B cell (primary cell): Measurements from ENCODE around the gene UBFD1. TPM values are rescaled to one million over a fixed set of nuclear protein-coding genes. Genes with fewer than 3 reads are reported as not detected.

ENCODE experiments used
- ATAC-seq: fragments of 200-7000 bp; cut with Tn5 transposase; one replicate; pipeline ENCODE4 v1.10.0; 2021; ENCODE audit warnings: low read depth, mild to moderate bottlenecking, moderate number of reproducible peaks, moderate library complexity
- CTCF ChIA-PET: fragments of 350-600 bp; sonication (Branson Sonifier 250); formaldehyde crosslinking; loops from one replicate; lab custom pipeline; 2021; ENCODE audit warnings: antibody characterized with exemption, inconsistent platforms; lab: Charles Lee
- POLR2A ChIA-PET: fragments of 350-600 bp; sonication (Branson Sonifier 250); formaldehyde crosslinking; loops from one replicate; lab custom pipeline; 2021; ENCODE audit warnings: antibody characterized with exemption; lab: Charles Lee
- DNase-seq: peaks from one replicate; pipeline ENCODE4 v3.0.0; 2013
- H2AFZ ChIP-seq: 2 replicates; pipeline ENCODE4 v1.6.1; 2012; ENCODE audit warnings: mild to moderate bottlenecking, low read depth, low read length; ENCODE audit not compliant: insufficient read depth, poor library complexity, severe bottlenecking
- H3K27ac ChIP-seq, 2 donors: 1 replicate in 1 of 2; 2 replicates in 1 of 2; pipeline ENCODE4 v1.5.1; 2012 to 2013; ENCODE audit warnings: low read length in 2 of 2, mild to moderate bottlenecking in 2 of 2, moderate library complexity in 1 of 2
- H3K27me3 ChIP-seq, 4 experiments: fragments of 200-600 bp in 1 of 4; sonication (generic) in 1 of 4; replicated peaks in 1 of 4; 1 replicate in 2 of 4; 2 replicates in 2 of 4; pipeline versions ENCODE4 v1.6.1 to v1.7.0; 2013 to 2016; ENCODE audit warnings: low read length in 3 of 4, mild to moderate bottlenecking in 2 of 4, mixed read lengths in 1 of 4, moderate library complexity in 1 of 4; ENCODE audit not compliant: insufficient read depth in 4 of 4, control insufficient read depth in 3 of 4; ENCODE audit errors: control extremely low read depth in 1 of 4
- H3K36me3 ChIP-seq, 2 experiments: replicated peaks in 1 of 2; 1 replicate in 1 of 2; 2 replicates in 1 of 2; pipeline versions ENCODE4 v1.6.1 to v1.7.1; 2013; ENCODE audit warnings: low read length in 1 of 2; ENCODE audit not compliant: insufficient read depth in 2 of 2, control insufficient read depth in 1 of 2; ENCODE audit errors: control extremely low read depth in 1 of 2, extremely low read depth in 1 of 2
- H3K4me1 ChIP-seq, 2 donors: fragments of 200-600 bp in 1 of 2; sonication (generic) in 1 of 2; 1 replicate in 1 of 2; 2 replicates in 1 of 2; pipeline versions ENCODE4 v1.5.1 to v1.6.1; 2013 to 2017; ENCODE audit warnings: low read length in 2 of 2; ENCODE audit not compliant: control insufficient read depth in 2 of 2, insufficient read depth in 2 of 2
- H3K4me2 ChIP-seq: replicated peaks from 2 replicates; pipeline ENCODE3; 2012; ENCODE audit warnings: mild to moderate bottlenecking, low read depth, low read length; ENCODE audit not compliant: poor library complexity, severe bottlenecking
- H3K4me3 ChIP-seq, 5 experiments: fragments of 200-600 bp in 1 of 5; sonication (generic) in 1 of 5; 1 replicate in 3 of 5; 2 replicates in 2 of 5; pipeline versions ENCODE4 v1.5.1 to v1.7.0; 2011 to 2016; ENCODE audit warnings: low read length in 4 of 5, mild to moderate bottlenecking in 4 of 5, low read depth in 2 of 5, control low read depth in 1 of 5, moderate library complexity in 1 of 5; ENCODE audit not compliant: insufficient read depth in 1 of 5; ENCODE audit errors: control extremely low read depth in 1 of 5, extremely low read depth in 1 of 5
- H3K79me2 ChIP-seq: fragments of 200-600 bp; sonication (generic); one replicate; pipeline ENCODE4 v1.6.0; 2016; ENCODE audit warnings: low read length; ENCODE audit not compliant: control insufficient read depth, insufficient read depth
- H3K9ac ChIP-seq: fragments of 200-600 bp; sonication (generic); 2 replicates; pipeline ENCODE4 v1.6.1; 2017; ENCODE audit warnings: mild to moderate bottlenecking, low read length, moderate library complexity
- H3K9me3 ChIP-seq, 3 donors: one replicate each; pipeline versions ENCODE4 v1.6.1 to v1.7.1; 2013; ENCODE audit warnings: low read length in 2 of 3; ENCODE audit not compliant: control insufficient read depth in 2 of 3, insufficient read depth in 1 of 3; ENCODE audit errors: control extremely low read depth in 1 of 3
- H4K20me1 ChIP-seq: 2 replicates; pipeline ENCODE4 v1.6.0; 2012; ENCODE audit warnings: mild to moderate bottlenecking, low read length; ENCODE audit not compliant: insufficient read depth, control insufficient read depth, poor library complexity, severe bottlenecking
- H3K27ac Mint-ChIP-seq: one replicate; pipeline ENCODE4 v1.8.0; 2021; ENCODE audit warnings: mixed read lengths
- H3K27me3 Mint-ChIP-seq: one replicate; pipeline ENCODE4 v1.8.0; 2021; ENCODE audit warnings: mixed read lengths
- H3K4me1 Mint-ChIP-seq: one replicate; pipeline ENCODE4 v1.8.0; 2021; ENCODE audit warnings: mixed read lengths
- H3K4me3 Mint-ChIP-seq: one replicate; pipeline ENCODE4 v1.8.0; 2021; ENCODE audit warnings: mixed read lengths
- H3K9me3 Mint-ChIP-seq: one replicate; pipeline ENCODE4 v1.8.0; 2022; ENCODE audit warnings: mixed read lengths; ENCODE audit not compliant: insufficient read depth
- EZH2 ChIP-seq: IDR thresholded peaks from 2 replicates; pipeline ENCODE4 v1.6.1; 2012; ENCODE audit warnings: borderline replicate concordance, low read depth, mild to moderate bottlenecking, moderate library complexity, low read length; ENCODE audit not compliant: insufficient read depth, poor library complexity, severe bottlenecking
- WGBS: methylation state at CpG from one replicate; pipeline ENCODE4 v1.1.5; 2013; ENCODE audit warnings: missing lambda C conversion rate; ENCODE audit not compliant: insufficient coverage; 5-methylcytosine and 5-hydroxymethylcytosine counted together
- intact Hi-C: fragments of 100-400 bp; cut with micrococcal nuclease; formaldehyde crosslinking; loops from one replicate; pipeline ENCODE4 v1.10.0; 2022
- polyA plus RNA-seq: library from polyadenylated mRNA; depleted of rRNA; stranded (reverse); fragments of >200 nt; gene quantifications from 2 replicates; pipeline ENCODE4 v1.2.3, GENCODE V29; 2012
- total RNA-seq, 2 donors: library from RNA; stranded (reverse); fragments of 120-200 nt in 1 of 2; gene quantifications; 1 replicate in 1 of 2; 2 replicates in 1 of 2; pipeline versions ENCODE4 v1.2.3 to v1.2.4, GENCODE V29; 2013 to 2022
- TF ChIP-seq, protein P1 (sequence below): fragments of 200-600 bp; IDR thresholded peaks from one replicate; pipeline ENCODE4 v1.8.0; 2022; ENCODE audit warnings: antibody characterized with exemption, mild to moderate bottlenecking

Gene UBFD1
- total and polyA plus RNA-seq, 2 donors (not counting 1 experiment from before 2014, with no cell fraction given), result 12.8 to 49.2 TPM

DNA sequence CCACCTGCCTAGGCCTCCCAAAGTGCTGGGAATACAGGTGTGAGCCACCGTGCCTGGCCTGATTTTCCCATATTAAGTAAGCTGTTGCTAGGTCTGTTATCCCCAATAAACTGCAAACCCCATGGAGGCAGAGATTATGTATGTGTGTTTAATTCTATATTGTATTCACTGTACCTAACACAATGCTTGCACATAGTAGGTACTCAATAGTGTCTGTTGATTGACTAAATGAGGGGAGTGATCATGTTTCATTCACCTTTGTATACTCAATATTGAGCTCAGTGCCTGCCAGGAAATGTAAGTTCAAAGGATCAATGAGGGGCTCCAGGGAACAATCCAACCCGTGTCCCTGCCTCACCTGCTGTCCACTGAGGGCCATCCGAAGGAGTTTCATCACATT lies 32.6 kb upstream of the UBFD1 start:
- H3K79me2 ChIP-seq, result peaks cover 17% of the 10 kb centered on the region
- no peak overlapping the region for H3K4me2 ChIP-seq
- no peaks in the 10 kb centered on the region for H3K9me3 Mint-ChIP-seq
- 100% methylated on average over 2 of the region's 3 CpGs for WGBS
- H3K27ac ChIP-seq, result no peak overlapping the region
- no peak for ATAC-seq
- peak overlapping the region; percentile 1 for H3K27ac Mint-ChIP-seq
- H3K9ac ChIP-seq, result no peak overlapping the region
- DNase-seq, result no peak
- ChIA-PET POLR2A (no interaction called here), CTCF (interaction anchor here (0.9 kb wide), 1 partner anchor 25 kb away, joined by 4 read pairs; no protein-coding TSS in a partner anchor)
- peaks cover 23% of the 10 kb centered on the region for H3K4me1 Mint-ChIP-seq
- no peaks in the 10 kb centered on the region for H3K27me3 Mint-ChIP-seq
- intact Hi-C loops, result no loop called here
- H4K20me1 ChIP-seq, result no peaks in the 10 kb centered on the region
- no peak overlapping the region for H3K4me3 Mint-ChIP-seq
- H2AFZ ChIP-seq, result no peak overlapping the region
- no peak overlapping the region for H3K4me3 ChIP-seq
- H3K4me1 ChIP-seq, result peaks cover 18 to 23% of the 10 kb centered on the region in 2 donors
- H3K27me3 ChIP-seq, result no peaks in the 10 kb centered on the region
- H3K9me3 ChIP-seq, result no peaks in the 10 kb centered on the region
- H3K36me3 ChIP-seq, result peaks cover 3 to 31% of the 10 kb centered on the region in 2 experiments
- no peak for TF ChIP-seq EZH2
- TF ChIP-seq, protein P1, sequence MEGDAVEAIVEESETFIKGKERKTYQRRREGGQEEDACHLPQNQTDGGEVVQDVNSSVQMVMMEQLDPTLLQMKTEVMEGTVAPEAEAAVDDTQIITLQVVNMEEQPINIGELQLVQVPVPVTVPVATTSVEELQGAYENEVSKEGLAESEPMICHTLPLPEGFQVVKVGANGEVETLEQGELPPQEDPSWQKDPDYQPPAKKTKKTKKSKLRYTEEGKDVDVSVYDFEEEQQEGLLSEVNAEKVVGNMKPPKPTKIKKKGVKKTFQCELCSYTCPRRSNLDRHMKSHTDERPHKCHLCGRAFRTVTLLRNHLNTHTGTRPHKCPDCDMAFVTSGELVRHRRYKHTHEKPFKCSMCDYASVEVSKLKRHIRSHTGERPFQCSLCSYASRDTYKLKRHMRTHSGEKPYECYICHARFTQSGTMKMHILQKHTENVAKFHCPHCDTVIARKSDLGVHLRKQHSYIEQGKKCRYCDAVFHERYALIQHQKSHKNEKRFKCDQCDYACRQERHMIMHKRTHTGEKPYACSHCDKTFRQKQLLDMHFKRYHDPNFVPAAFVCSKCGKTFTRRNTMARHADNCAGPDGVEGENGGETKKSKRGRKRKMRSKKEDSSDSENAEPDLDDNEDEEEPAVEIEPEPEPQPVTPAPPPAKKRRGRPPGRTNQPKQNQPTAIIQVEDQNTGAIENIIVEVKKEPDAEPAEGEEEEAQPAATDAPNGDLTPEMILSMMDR, result no peak

DNA sequence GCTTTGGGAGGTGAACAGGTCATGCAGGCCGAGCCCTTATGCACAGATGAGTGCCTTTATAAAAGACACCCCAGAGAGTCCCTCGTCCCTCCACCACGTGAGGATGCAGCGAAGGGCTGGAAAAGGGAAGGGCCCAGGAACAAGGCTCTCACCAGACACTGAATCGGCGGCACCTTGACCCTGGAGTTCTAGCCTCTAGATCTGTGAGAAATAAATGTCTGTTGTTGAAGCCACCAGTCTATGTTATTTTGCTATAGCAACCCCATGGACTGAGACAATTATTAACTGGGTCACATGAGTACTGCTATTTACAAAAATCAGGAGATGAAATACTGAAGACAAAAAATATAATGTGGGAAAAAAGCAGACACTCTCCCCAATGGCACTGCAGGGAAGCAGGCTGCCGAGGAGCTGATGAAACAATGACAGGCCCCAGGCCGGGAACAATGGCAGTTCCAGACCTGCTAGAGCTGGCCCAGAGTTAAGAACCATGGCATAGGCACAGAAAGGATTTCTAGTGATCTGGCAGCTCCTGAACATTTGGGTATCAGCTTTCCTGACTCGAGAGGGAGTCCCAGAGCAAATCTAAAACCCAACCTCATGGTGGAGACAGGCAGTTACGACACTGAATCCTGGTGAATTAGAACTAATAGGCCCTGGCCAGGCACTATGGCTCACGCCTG lies 29.4 kb upstream of the UBFD1 start:
- no peaks in the 10 kb centered on the region for H3K27me3 ChIP-seq
- ChIA-PET POLR2A (no interaction called here), CTCF (no interaction called here)
- H3K4me2 ChIP-seq, result no peak overlapping the region
- H3K9me3 ChIP-seq, result no peaks in the 10 kb centered on the region
- H3K9ac ChIP-seq, result no peak overlapping the region
- H3K36me3 ChIP-seq, result peaks cover 2 to 37% of the 10 kb centered on the region in 2 experiments
- ATAC-seq (no peak), DNase-seq (no peak)
- no peaks in the 10 kb centered on the region for H3K79me2 ChIP-seq
- WGBS, result 87% methylated on average over 7 of the region's 11 CpGs
- no peak overlapping the region for H3K27ac Mint-ChIP-seq
- H3K4me1 Mint-ChIP-seq, result no peaks in the 10 kb centered on the region
- H3K27ac ChIP-seq, result no peak overlapping the region
- TF ChIP-seq, protein P1, result no peak
- no peak for TF ChIP-seq EZH2
- intact Hi-C loops, result no loop called here
- no peak overlapping the region for H3K4me3 Mint-ChIP-seq
- no peaks in the 10 kb centered on the region for H3K9me3 Mint-ChIP-seq
- H3K4me3 ChIP-seq, result no peak overlapping the region
- H2AFZ ChIP-seq, result no peak overlapping the region
- no peaks in the 10 kb centered on the region for H4K20me1 ChIP-seq
- H3K4me1 ChIP-seq, result no peaks in the 10 kb centered on the region
- no peaks in the 10 kb centered on the region for H3K27me3 Mint-ChIP-seq
